HepG2 (cell line): ENCODE results near the gene FNDC10. TPM values are rescaled to one million over a fixed set of nuclear protein-coding genes. Genes with fewer than 3 reads are reported as not detected.

Source experiments
- ATAC-seq: fragments of 200-7000 bp; cut with Tn5 transposase; 3 replicates; pipeline ENCODE4 v1.9.1; 2020; ENCODE audit warnings: mild to moderate bottlenecking, moderate library complexity
- BruUV-seq: library from RNA; stranded (reverse); fragments of 400-500 nt; replicated peaks from 2 replicates; lab custom pipeline; 2021; lab: Mats Ljungman, UMichigan
- CTCF ChIA-PET: fragments of 300-600 bp; formaldehyde crosslinking; extraction: SDS; loops from one replicate; lab custom pipeline; 2021; ENCODE audit warnings: low total read pairs, inconsistent platforms, low intra/inter-chr PET ratio; lab: Yijun Ruan, JAX
- POLR2A ChIA-PET: fragments of 350-600 bp; sonication (Branson Sonifier 250); formaldehyde crosslinking; loops from one replicate; lab custom pipeline; 2020; ENCODE audit warnings: antibody characterized with exemption, inconsistent platforms; lab: Yijun Ruan, JAX
- DNase-seq: peaks from one replicate; pipeline ENCODE4 v3.0.0-alpha.2; 2015; ENCODE audit warnings: low spot score
- FAIRE-seq: peaks from 3 replicates; lab custom pipeline; 2011; peaks lifted over from hg19 to GRCh38; lab: Jason Lieb, UNC
- H2AFZ ChIP-seq: one replicate; pipeline ENCODE4 v1.6.1; 2011; ENCODE audit warnings: low read length, inconsistent platforms
- H3K27ac ChIP-seq: fragments of 300-600 bp; 3 replicates; pipeline ENCODE4 v1.8.0; 2011; ENCODE audit warnings: mixed run types, mild to moderate bottlenecking, mixed read lengths, low read length, inconsistent platforms; ENCODE audit not compliant: insufficient read depth; ENCODE audit errors: extremely low read length
- H3K27me3 ChIP-seq, 2 experiments: fragments of 200-600 bp in 1 of 2; 2 replicates in 1 of 2; 3 replicates in 1 of 2; pipeline versions ENCODE4 v1.6.0 to v1.8.0; 2011; ENCODE audit warnings: low read length in 2 of 2, mild to moderate bottlenecking in 2 of 2, moderate library complexity in 2 of 2, inconsistent platforms in 1 of 2; ENCODE audit not compliant: insufficient read depth in 2 of 2, control insufficient read depth in 1 of 2
- H3K36me3 ChIP-seq, 2 experiments: fragments of 200-600 bp in 1 of 2; replicated peaks in 1 of 2; 2 replicates in 1 of 2; 3 replicates in 1 of 2; pipeline versions ENCODE4 v1.5.1 to v1.8.0; 2011; ENCODE audit warnings: low read length in 2 of 2, inconsistent platforms in 1 of 2; ENCODE audit not compliant: insufficient read depth in 2 of 2, control insufficient read depth in 1 of 2
- H3K4me1 ChIP-seq: 2 replicates; pipeline ENCODE4 v1.5.1; 2012; ENCODE audit warnings: low read length, inconsistent platforms; ENCODE audit not compliant: insufficient read depth
- H3K4me2 ChIP-seq: 2 replicates; pipeline ENCODE4 v1.6.0; 2011; ENCODE audit warnings: low read depth, low read length, inconsistent platforms
- H3K4me3 ChIP-seq, 3 experiments: fragments of 200-600 bp in 1 of 3; sonication (generic), shearing (Covaris generic) in 1 of 3; replicated peaks in 1 of 3; 2 replicates each; pipeline ENCODE4 v1.5.1; 2011 to 2016; ENCODE audit warnings: low read length in 3 of 3, inconsistent platforms in 2 of 3, low read depth in 2 of 3, mild to moderate bottlenecking in 2 of 3, control low read depth in 1 of 3, mixed read lengths in 1 of 3; ENCODE audit not compliant: insufficient read depth in 1 of 3
- H3K79me2 ChIP-seq: one replicate; pipeline ENCODE4 v1.6.1; 2011; ENCODE audit warnings: low read length, inconsistent platforms; ENCODE audit not compliant: insufficient read depth
- H3K9ac ChIP-seq: 2 replicates; pipeline ENCODE4 v1.6.0; 2011; ENCODE audit warnings: mild to moderate bottlenecking, low read depth, low read length, inconsistent platforms; ENCODE audit not compliant: insufficient read depth
- H3K9me3 ChIP-seq: 2 replicates; pipeline ENCODE4 v1.5.1; 2012; ENCODE audit warnings: mild to moderate bottlenecking, low read length
- H4K20me1 ChIP-seq: 2 replicates; pipeline ENCODE4 v1.6.0; 2011; ENCODE audit warnings: inconsistent platforms, mild to moderate bottlenecking, low read length, moderate library complexity; ENCODE audit not compliant: insufficient read depth
- GATA4 ChIP-seq: sonication (generic); IDR thresholded peaks from 2 replicates; pipeline ENCODE4 v1.6.1; 2016; ENCODE audit warnings: antibody characterized with exemption, low read depth, borderline replicate concordance
- GPN1 ChIP-seq: sonication (generic); formaldehyde crosslinking; IDR thresholded peaks from 2 replicates; pipeline ENCODE4 v1.5.1; 2020; ENCODE audit warnings: missing genetic modification reagents, borderline replicate concordance
- GTF2F1 ChIP-seq: fragments of 150-350 bp; IDR thresholded peaks from 2 replicates; pipeline ENCODE4 v1.6.1; 2014; ENCODE audit warnings: low read length
- HNRNPK ChIP-seq: fragments of 200-400 bp; formaldehyde crosslinking; IDR thresholded peaks from 2 replicates; pipeline ENCODE4 v1.6.1; 2018; ENCODE audit warnings: low read length, low read depth, moderate library complexity, mild to moderate bottlenecking; ENCODE audit not compliant: poor library complexity, severe bottlenecking
- JUND ChIP-seq: sonication (generic); formaldehyde crosslinking; IDR thresholded peaks from 2 replicates; pipeline ENCODE4 v1.8.0; 2022; ENCODE audit warnings: mild to moderate bottlenecking, missing genetic modification reagents
- NCOA1 ChIP-seq: sonication (generic); formaldehyde crosslinking; IDR thresholded peaks from 2 replicates; pipeline ENCODE4 v1.9.0; 2021; ENCODE audit warnings: missing genetic modification reagents
- NFE2 ChIP-seq: sonication (generic); formaldehyde crosslinking; IDR thresholded peaks from 2 replicates; pipeline ENCODE4 v1.4.0; 2020; ENCODE audit warnings: missing genetic modification reagents
- ZBTB2 ChIP-seq: sonication (generic); formaldehyde crosslinking; IDR thresholded peaks from 2 replicates; pipeline ENCODE4 v1.8.0; 2022; ENCODE audit warnings: low read depth, missing genetic modification reagents
- WGBS: methylation state at CpG from one replicate; pipeline ENCODE4 v1.1.6; 2017; ENCODE audit warnings: low lambda C conversion rate; 5-methylcytosine and 5-hydroxymethylcytosine counted together
- in situ Hi-C: cut with HindIII; loops from 2 replicates; pipeline ENCODE4 v1.10.0; 2017; ENCODE audit warnings: low pct_unique_long_range_greater_than_20kb; ENCODE audit not compliant: extremely low pct_ligation_motif_present
- intact Hi-C: fragments of 100-400 bp; cut with micrococcal nuclease; formaldehyde crosslinking; loops from one replicate; pipeline ENCODE4 v1.10.0; 2022; ENCODE audit not compliant: unreplicated experiment
- polyA plus RNA-seq, 8 experiments: library from polyadenylated mRNA; depleted of rRNA in 3 of 8; stranded (reverse) in 7 of 8; unstranded in 1 of 8; fragments of >200 nt; fragmentation: Illumina TruSeq in 4 of 8; extraction: Trizol in 4 of 8; gene quantifications; 2 replicates each; pipeline versions ENCODE4 v1.2.1 to v1.2.3, GENCODE V29; 2011 to 2016; ENCODE audit warnings: low read depth in 4 of 8, missing spikeins in 1 of 8, mixed read lengths in 1 of 8; ENCODE audit not compliant: insufficient read depth in 1 of 8
- total RNA-seq, 5 experiments: library from RNA; depleted of rRNA; stranded (reverse); fragments of >200 nt; fragmentation: Illumina TruSeq; extraction: Trizol; gene quantifications; 2 replicates each; pipeline ENCODE4 v1.2.3, GENCODE V29; 2016; ENCODE audit warnings: low read depth in 1 of 5

Gene FNDC10
- total and polyA plus RNA-seq, 2 of the 13 experiments (the other 11 are each of a cell fraction or from before 2014, with no cell fraction given), result 2.2 to 2.5 TPM

DNA sequence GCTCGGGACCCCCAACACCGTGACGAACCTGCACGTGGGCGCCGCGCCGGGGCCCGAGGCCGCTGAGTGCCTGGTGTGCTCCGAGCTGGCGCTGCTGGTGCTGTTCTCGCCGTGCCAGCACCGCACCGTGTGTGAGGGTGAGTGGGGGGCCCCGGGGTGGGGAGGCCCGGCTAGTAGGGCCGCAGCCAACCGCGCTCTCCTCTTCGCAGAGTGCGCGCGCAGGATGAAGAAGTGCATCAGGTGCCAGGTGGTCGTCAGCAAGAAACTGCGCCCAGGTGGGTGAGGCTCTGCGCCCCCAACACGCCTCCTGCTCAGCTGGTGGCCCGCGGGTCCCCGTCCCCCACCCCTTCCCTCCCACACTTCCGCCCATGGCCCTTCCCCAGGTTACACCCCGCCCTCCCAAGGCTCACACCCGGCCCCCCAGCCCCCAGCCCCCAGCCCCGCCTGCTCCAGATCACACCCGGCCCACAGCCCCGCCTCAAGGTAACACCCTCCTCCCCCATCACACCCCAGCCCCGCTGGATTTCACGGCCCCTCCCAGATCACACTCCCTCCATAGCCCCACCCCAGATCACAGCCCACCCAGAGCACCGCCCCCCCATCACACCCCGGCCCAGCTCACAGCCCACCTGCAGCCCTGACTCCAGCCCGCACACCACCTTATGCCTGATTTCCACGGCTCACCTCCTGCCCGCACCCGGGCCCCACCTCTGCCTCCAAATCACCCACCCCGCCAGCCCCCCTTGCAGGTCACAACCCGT, 29.7 kb upstream of the FNDC10 start:
- 97% methylated on average over 31 of the region's 48 CpGs for WGBS
- no peaks in the 10 kb centered on the region for H3K79me2 ChIP-seq
- in situ Hi-C loops (no loop called here), intact Hi-C loops (no loop called here)
- H3K4me1 ChIP-seq, result no peaks in the 10 kb centered on the region
- TF ChIP-seq GATA4 (no peak), NCOA1 (CRISPR knock-in tag) (no peak), GTF2F1 (no peak), HNRNPK (peak; percentile 49), GPN1 (CRISPR knock-in tag) (no peak), JUND (no peak), ZBTB2 (CRISPR knock-in tag) (no peak), NFE2 (CRISPR knock-in tag) (no peak)
- H3K4me3 ChIP-seq, result no peak overlapping the region
- no peak overlapping the region for H3K9ac ChIP-seq
- H3K4me2 ChIP-seq, result no peak overlapping the region
- H3K9me3 ChIP-seq, result no peaks in the 10 kb centered on the region
- no peak for DNase-seq
- H2AFZ ChIP-seq, result no peak overlapping the region
- peaks cover 0 to 2% of the 10 kb centered on the region in 2 experiments; a peak in 1 of 5 replicates for H3K36me3 ChIP-seq
- no peak overlapping the region for H3K27ac ChIP-seq
- POLR2A ChIA-PET, result no interaction called here
- no peaks in the 10 kb centered on the region for H3K27me3 ChIP-seq
- no peaks in the 10 kb centered on the region for H4K20me1 ChIP-seq
- no peak for FAIRE-seq
- ATAC-seq, result no peak
- no TSS peak for BruUV-seq
- CTCF ChIA-PET, result no interaction called here
